ENCODE data around the gene MED15.

- no peak for TF ChIP-seq CTCF (IDR thresholded peaks at IDR 0.05)
- no peak for TF ChIP-seq POLR2AphosphoS5 (IDR thresholded peaks at IDR 0.05)
- TF ChIP-seq POLR2A (IDR thresholded peaks at IDR 0.05), result no peak
Observed at GRCh38 chr22:20600137-20600673, 92.8 kb downstream of the MED15 start.
